SK-N-SH (cell line): Measurements from ENCODE around the gene EPB41L1. TPM values are rescaled to one million over a fixed set of nuclear protein-coding genes. Genes with fewer than 3 reads are reported as not detected.

ENCODE experiments used
- CTCF ChIA-PET: fragments of 300-600, 350-600 bp; formaldehyde crosslinking; extraction: SDS; loops from one replicate; lab custom pipeline; 2021; lab: Yijun Ruan, JAX
- POLR2A ChIA-PET: fragments of 350-600 bp; sonication (Branson Sonifier 250); formaldehyde crosslinking; extraction: SDS; loops from one replicate; lab custom pipeline; 2020; ENCODE audit warnings: antibody characterized with exemption, inconsistent platforms; lab: Yijun Ruan, JAX
- DNase-seq: peaks from one replicate; pipeline ENCODE4 v3.0.0; 2012
- H2AFZ ChIP-seq: fragments of 200-600 bp; sonication (generic); 2 replicates; pipeline ENCODE4 v1.8.1; 2016; ENCODE audit warnings: antibody characterized with exemption, mild to moderate bottlenecking, low read depth
- H3F3A ChIP-seq: fragments of 200-600 bp; sonication (generic); replicated peaks from 2 replicates; pipeline ENCODE3; 2016; ENCODE audit warnings: antibody characterized with exemption, mild to moderate bottlenecking; ENCODE audit not compliant: insufficient read depth
- H3K27ac ChIP-seq, 2 experiments: fragments of 200-500 bp in 1 of 2; fragments of 200-600 bp in 1 of 2; sonication (Bioruptor generic) in 1 of 2; sonication (generic), shearing (Covaris generic) in 1 of 2; 2 replicates each; pipeline versions ENCODE4 v1.5.1 to v1.6.1; 2014 to 2016; ENCODE audit warnings: low read depth in 2 of 2, inconsistent platforms in 1 of 2, low read length in 1 of 2, mild to moderate bottlenecking in 1 of 2, mixed read lengths in 1 of 2
- H3K27me3 ChIP-seq: fragments of 200-600 bp; sonication (generic), shearing (Covaris generic); 2 replicates; pipeline ENCODE4 v1.6.1; 2016; ENCODE audit warnings: mixed run types; ENCODE audit not compliant: insufficient read depth
- H3K36me3 ChIP-seq, 2 experiments: fragments of 200-500 bp in 1 of 2; fragments of 200-600 bp in 1 of 2; sonication (Bioruptor generic) in 1 of 2; sonication (generic) in 1 of 2; replicated peaks in 1 of 2; 2 replicates each; pipeline versions ENCODE3 to v1.5.1; 2014 to 2016; ENCODE audit warnings: low read length in 1 of 2, mild to moderate bottlenecking in 1 of 2; ENCODE audit not compliant: insufficient read depth in 2 of 2, control insufficient read depth in 1 of 2
- H3K4me1 ChIP-seq, 2 experiments: fragments of 200-500 bp in 1 of 2; fragments of 200-600 bp in 1 of 2; sonication (Bioruptor generic) in 1 of 2; sonication (generic), shearing (Covaris generic) in 1 of 2; 2 replicates each; pipeline versions ENCODE4 v1.5.1 to v1.6.1; 2014 to 2016; ENCODE audit warnings: low read depth in 1 of 2, low read length in 1 of 2, mixed run types in 1 of 2; ENCODE audit not compliant: insufficient read depth in 2 of 2, control insufficient read depth in 1 of 2
- H3K4me2 ChIP-seq: fragments of 200-600 bp; sonication (generic), shearing (Covaris generic); 2 replicates; pipeline ENCODE4 v1.6.1; 2017; ENCODE audit warnings: mixed run types
- H3K4me3 ChIP-seq, 2 experiments: fragments of 200-500 bp in 1 of 2; fragments of 200-600 bp in 1 of 2; sonication (Bioruptor generic) in 1 of 2; sonication (generic), shearing (Covaris generic) in 1 of 2; 2 replicates each; pipeline versions ENCODE4 v1.5.1 to v1.8.1; 2014 to 2016; ENCODE audit warnings: low read depth in 2 of 2, inconsistent platforms in 1 of 2, low read length in 1 of 2, mild to moderate bottlenecking in 1 of 2, mixed read lengths in 1 of 2, moderate library complexity in 1 of 2
- H3K79me2 ChIP-seq: fragments of 200-600 bp; sonication (generic); 2 replicates; pipeline ENCODE4 v1.8.1; 2017; ENCODE audit warnings: mild to moderate bottlenecking; ENCODE audit not compliant: insufficient read depth
- H3K9ac ChIP-seq: fragments of 200-600 bp; sonication (generic); 2 replicates; pipeline ENCODE4 v1.6.1; 2017; ENCODE audit warnings: mixed run types
- H3K9me2 ChIP-seq: fragments of 200-600 bp; sonication (generic); 2 replicates; pipeline ENCODE4 v1.6.1; 2017; ENCODE audit warnings: mixed run types
- H3K9me3 ChIP-seq: fragments of 200-600 bp; sonication (generic); 2 replicates; pipeline ENCODE4 v1.6.1; 2017; ENCODE audit warnings: mixed run types, mild to moderate bottlenecking, moderate library complexity
- H4K20me1 ChIP-seq: fragments of 200-600 bp; sonication (generic); 2 replicates; pipeline ENCODE4 v1.6.1; 2017; ENCODE audit warnings: mild to moderate bottlenecking, mixed run types; ENCODE audit not compliant: insufficient read depth
- CTCF ChIP-seq: fragments of 200-600 bp; sonication (generic); IDR thresholded peaks from 2 replicates; pipeline ENCODE4 v1.6.1; 2017; ENCODE audit warnings: antibody characterized with exemption, mild to moderate bottlenecking, moderate library complexity
- ELF1 ChIP-seq: IDR thresholded peaks from 2 replicates; pipeline ENCODE4 v1.4.0; 2012
- EP300 ChIP-seq, 2 experiments: IDR thresholded peaks; 2 replicates each; pipeline versions ENCODE4 v1.4.0 to v1.6.1; 2012; ENCODE audit warnings: borderline replicate concordance in 1 of 2, low read depth in 1 of 2, low read length in 1 of 2
- EZH2phosphoT487 ChIP-seq: fragments of 200-600 bp; sonication (generic); IDR thresholded peaks from 2 replicates; pipeline ENCODE4 v1.6.1; 2017; ENCODE audit warnings: low read depth, mixed run types, mild to moderate bottlenecking, antibody characterized with exemption, moderate library complexity, borderline replicate concordance
- FOSL2 ChIP-seq: IDR thresholded peaks from 2 replicates; pipeline ENCODE4 v1.4.0; 2012; ENCODE audit warnings: low read depth, mild to moderate bottlenecking, moderate library complexity, borderline replicate concordance
- FOXJ3 ChIP-seq: sonication (generic); formaldehyde crosslinking; IDR thresholded peaks from 2 replicates; pipeline ENCODE4 v1.5.1; 2020; ENCODE audit warnings: mild to moderate bottlenecking, missing genetic modification reagents
- FOXM1 ChIP-seq: IDR thresholded peaks from 2 replicates; pipeline ENCODE4 v1.4.0; 2012; ENCODE audit warnings: low read depth, mild to moderate bottlenecking
- GABPA ChIP-seq: IDR thresholded peaks from 2 replicates; pipeline ENCODE4 v1.4.0; 2012; ENCODE audit warnings: low read depth, mild to moderate bottlenecking
- GATA2 ChIP-seq: sonication (generic); formaldehyde crosslinking; IDR thresholded peaks from 2 replicates; pipeline ENCODE4 v1.5.0; 2020; ENCODE audit warnings: mild to moderate bottlenecking, missing genetic modification reagents
- MEF2A ChIP-seq: IDR thresholded peaks from 2 replicates; pipeline ENCODE4 v1.4.0; 2012; ENCODE audit warnings: low read depth, borderline replicate concordance
- NFIC ChIP-seq: IDR thresholded peaks from 2 replicates; pipeline ENCODE4 v1.4.0; 2012; ENCODE audit warnings: borderline replicate concordance
- NRF1 ChIP-seq: IDR thresholded peaks from 2 replicates; pipeline ENCODE4 v1.6.1; 2012; ENCODE audit warnings: low read depth, mild to moderate bottlenecking, low read length
- POLR2AphosphoS5 ChIP-seq: IDR thresholded peaks from 2 replicates; pipeline ENCODE4 v1.6.1; 2012; ENCODE audit warnings: low read depth, low read length
- RAD21 ChIP-seq: IDR thresholded peaks from 2 replicates; pipeline ENCODE4 v1.6.1; 2012; ENCODE audit warnings: mild to moderate bottlenecking, low read length
- RCOR1 ChIP-seq: fragments of 150-350 bp; IDR thresholded peaks from 2 replicates; pipeline ENCODE4 v1.6.1; 2017; ENCODE audit warnings: antibody characterized with exemption, low read length
- REST ChIP-seq: IDR thresholded peaks from 2 replicates; pipeline ENCODE4 v1.6.1; 2012; ENCODE audit warnings: mild to moderate bottlenecking, low read depth, low read length, moderate library complexity
- SIN3A ChIP-seq: IDR thresholded peaks from 2 replicates; pipeline ENCODE4 v1.6.1; 2012; ENCODE audit warnings: low read depth, mild to moderate bottlenecking, low read length, moderate library complexity, borderline replicate concordance
- TAF1 ChIP-seq: IDR thresholded peaks from 2 replicates; pipeline ENCODE4 v1.6.1; 2012; ENCODE audit warnings: low read depth, mild to moderate bottlenecking, low read length, moderate library complexity, borderline replicate concordance
- TCF12 ChIP-seq: IDR thresholded peaks from 2 replicates; pipeline ENCODE4 v1.4.0; 2012
- TEAD4 ChIP-seq: IDR thresholded peaks from 2 replicates; pipeline ENCODE4 v1.4.0; 2012; ENCODE audit warnings: mild to moderate bottlenecking, borderline replicate concordance; ENCODE audit not compliant: insufficient read depth
- YY1 ChIP-seq: IDR thresholded peaks from 2 replicates; pipeline ENCODE4 v1.4.0; 2012; ENCODE audit warnings: low read depth, mild to moderate bottlenecking
- WGBS: methylation state at CpG from one replicate; pipeline ENCODE4 v1.1.6; 2017; ENCODE audit warnings: low lambda C conversion rate; 5-methylcytosine and 5-hydroxymethylcytosine counted together
- polyA plus RNA-seq, 3 experiments: library from polyadenylated mRNA; depleted of rRNA; stranded (reverse); fragments of >200 nt; gene quantifications; 2 replicates each; pipeline ENCODE4 v1.2.3, GENCODE V29; 2012
- TF ChIP-seq, protein P1 (sequence below): IDR thresholded peaks from 2 replicates; pipeline ENCODE4; 2012
- TF ChIP-seq, protein P2 (sequence below): fragments of 150-350 bp; IDR thresholded peaks from 2 replicates; pipeline ENCODE4 v1.6.1; 2017; ENCODE audit warnings: antibody characterized with exemption, low read length, low read depth, borderline replicate concordance
- TF ChIP-seq, protein P3 (sequence below): IDR thresholded peaks from 2 replicates; pipeline ENCODE4 v1.4.0; 2012; ENCODE audit warnings: low read depth, borderline replicate concordance

Gene EPB41L1
- polyA plus RNA-seq, 1 of the 3 experiments (the other 2 are of a cell fraction) = 26.1 TPM

- no peak for TF ChIP-seq REST
- no peak for TF ChIP-seq RAD21
- no peak for TF ChIP-seq TCF12
- TF ChIP-seq YY1 = no peak
- TF ChIP-seq, protein P1, sequence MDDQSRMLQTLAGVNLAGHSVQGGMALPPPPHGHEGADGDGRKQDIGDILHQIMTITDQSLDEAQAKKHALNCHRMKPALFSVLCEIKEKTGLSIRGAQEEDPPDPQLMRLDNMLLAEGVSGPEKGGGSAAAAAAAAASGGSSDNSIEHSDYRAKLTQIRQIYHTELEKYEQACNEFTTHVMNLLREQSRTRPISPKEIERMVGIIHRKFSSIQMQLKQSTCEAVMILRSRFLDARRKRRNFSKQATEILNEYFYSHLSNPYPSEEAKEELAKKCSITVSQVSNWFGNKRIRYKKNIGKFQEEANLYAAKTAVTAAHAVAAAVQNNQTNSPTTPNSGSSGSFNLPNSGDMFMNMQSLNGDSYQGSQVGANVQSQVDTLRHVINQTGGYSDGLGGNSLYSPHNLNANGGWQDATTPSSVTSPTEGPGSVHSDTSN = no peak
- no peak for TF ChIP-seq SIN3A
- no peak for TF ChIP-seq TAF1
- TF ChIP-seq MEF2A = no peak
- no peak for TF ChIP-seq TEAD4
- no peak for TF ChIP-seq RCOR1
- no peak for TF ChIP-seq FOXJ3 (CRISPR knock-in tag)
- no peak for TF ChIP-seq GATA2 (CRISPR knock-in tag)
- TF ChIP-seq EP300 (IDR thresholded peaks at IDR 0.05; ENCODE audit: borderline replicate concordance in 1 of 2, low read depth in 1 of 2, low read length in 1 of 2) = no peak
- TF ChIP-seq, protein P2, sequence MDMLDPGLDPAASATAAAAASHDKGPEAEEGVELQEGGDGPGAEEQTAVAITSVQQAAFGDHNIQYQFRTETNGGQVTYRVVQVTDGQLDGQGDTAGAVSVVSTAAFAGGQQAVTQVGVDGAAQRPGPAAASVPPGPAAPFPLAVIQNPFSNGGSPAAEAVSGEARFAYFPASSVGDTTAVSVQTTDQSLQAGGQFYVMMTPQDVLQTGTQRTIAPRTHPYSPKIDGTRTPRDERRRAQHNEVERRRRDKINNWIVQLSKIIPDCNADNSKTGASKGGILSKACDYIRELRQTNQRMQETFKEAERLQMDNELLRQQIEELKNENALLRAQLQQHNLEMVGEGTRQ = no peak
- TF ChIP-seq GABPA = no peak
Measured at GRCh38 chr20:36149469-36149868, 5.1 kb upstream of the EPB41L1 start (continued).

GRCh38 chr20:36150489-36150846 is 4.1 kb upstream of the EPB41L1 start:
- Histone ChIP-seq H3K4me1 (peaks cover 0 to 26% of the 10 kb centered on the region in 2 experiments; a peak in 2 of 4 replicates), H3K9ac (no peak overlapping the region), H3K79me2 (0 out of 2 replicates have a peak, but pooled peaks cover 3% of the 10 kb centered on the region), H3K36me3 (no peaks in the 10 kb centered on the region), H2AFZ (no peak overlapping the region), H3F3A (peaks cover 6% of the 10 kb centered on the region), H4K20me1 (no peaks in the 10 kb centered on the region), H3K27ac (no peak overlapping the region), H3K4me3 (no peak overlapping the region), H3K27me3 (no peaks in the 10 kb centered on the region), H3K4me2 (no peak overlapping the region), H3K9me2 (no peaks in the 10 kb centered on the region), H3K9me3 (no peaks in the 10 kb centered on the region)
- 85% methylated on average over 3 of the region's 3 CpGs for WGBS
- no peak for TF ChIP-seq NRF1
- no peak for TF ChIP-seq ELF1
- no peak for TF ChIP-seq RAD21
- TF ChIP-seq RCOR1 = no peak
- no peak for TF ChIP-seq POLR2AphosphoS5
- TF ChIP-seq FOXM1 = no peak
- TF ChIP-seq CTCF = no peak
- no peak for TF ChIP-seq YY1
- TF ChIP-seq FOXJ3 (CRISPR knock-in tag) = no peak
- TF ChIP-seq, protein P3, sequence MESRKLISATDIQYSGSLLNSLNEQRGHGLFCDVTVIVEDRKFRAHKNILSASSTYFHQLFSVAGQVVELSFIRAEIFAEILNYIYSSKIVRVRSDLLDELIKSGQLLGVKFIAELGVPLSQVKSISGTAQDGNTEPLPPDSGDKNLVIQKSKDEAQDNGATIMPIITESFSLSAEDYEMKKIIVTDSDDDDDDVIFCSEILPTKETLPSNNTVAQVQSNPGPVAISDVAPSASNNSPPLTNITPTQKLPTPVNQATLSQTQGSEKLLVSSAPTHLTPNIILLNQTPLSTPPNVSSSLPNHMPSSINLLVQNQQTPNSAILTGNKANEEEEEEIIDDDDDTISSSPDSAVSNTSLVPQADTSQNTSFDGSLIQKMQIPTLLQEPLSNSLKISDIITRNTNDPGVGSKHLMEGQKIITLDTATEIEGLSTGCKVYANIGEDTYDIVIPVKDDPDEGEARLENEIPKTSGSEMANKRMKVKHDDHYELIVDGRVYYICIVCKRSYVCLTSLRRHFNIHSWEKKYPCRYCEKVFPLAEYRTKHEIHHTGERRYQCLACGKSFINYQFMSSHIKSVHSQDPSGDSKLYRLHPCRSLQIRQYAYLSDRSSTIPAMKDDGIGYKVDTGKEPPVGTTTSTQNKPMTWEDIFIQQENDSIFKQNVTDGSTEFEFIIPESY = no peak
- no peak for TF ChIP-seq FOSL2
- TF ChIP-seq NFIC = no peak
- no peak for TF ChIP-seq EZH2phosphoT487
- TF ChIP-seq GABPA = no peak
- no peak for DNase-seq
- POLR2A ChIA-PET = no interaction called here
- CTCF ChIA-PET = interaction anchor here (0.8 to 23.2 kb wide), 7 partner anchors 9 to 289 kb away, joined by 3 to 560 read pairs (median 5); no protein-coding TSS in a partner anchor
